Testis (tissue), 2 donors: ENCODE data around the gene ADCY9.

Source experiments
- POLR2A ChIP-seq: fragments of 450-650 bp; IDR thresholded peaks from one replicate; pipeline ENCODE4 v1.6.1; 2017; ENCODE audit warnings: antibody characterized with exemption, mild to moderate bottlenecking, moderate library complexity
- TF ChIP-seq, protein P1 (sequence below), 3 experiments: fragments of 450-650 bp in 2 of 3; fragments of 200-600 bp in 1 of 3; sonication (generic) in 1 of 3; IDR thresholded peaks; one replicate each; pipeline ENCODE4 v1.5.1; 2016 to 2019; ENCODE audit warnings: antibody characterized with exemption in 3 of 3, mild to moderate bottlenecking in 2 of 3, moderate library complexity in 1 of 3

GRCh38 chr16:4160658-4161430, 44.6 kb upstream of the ADCY9 start:
- TF ChIP-seq, protein P1, sequence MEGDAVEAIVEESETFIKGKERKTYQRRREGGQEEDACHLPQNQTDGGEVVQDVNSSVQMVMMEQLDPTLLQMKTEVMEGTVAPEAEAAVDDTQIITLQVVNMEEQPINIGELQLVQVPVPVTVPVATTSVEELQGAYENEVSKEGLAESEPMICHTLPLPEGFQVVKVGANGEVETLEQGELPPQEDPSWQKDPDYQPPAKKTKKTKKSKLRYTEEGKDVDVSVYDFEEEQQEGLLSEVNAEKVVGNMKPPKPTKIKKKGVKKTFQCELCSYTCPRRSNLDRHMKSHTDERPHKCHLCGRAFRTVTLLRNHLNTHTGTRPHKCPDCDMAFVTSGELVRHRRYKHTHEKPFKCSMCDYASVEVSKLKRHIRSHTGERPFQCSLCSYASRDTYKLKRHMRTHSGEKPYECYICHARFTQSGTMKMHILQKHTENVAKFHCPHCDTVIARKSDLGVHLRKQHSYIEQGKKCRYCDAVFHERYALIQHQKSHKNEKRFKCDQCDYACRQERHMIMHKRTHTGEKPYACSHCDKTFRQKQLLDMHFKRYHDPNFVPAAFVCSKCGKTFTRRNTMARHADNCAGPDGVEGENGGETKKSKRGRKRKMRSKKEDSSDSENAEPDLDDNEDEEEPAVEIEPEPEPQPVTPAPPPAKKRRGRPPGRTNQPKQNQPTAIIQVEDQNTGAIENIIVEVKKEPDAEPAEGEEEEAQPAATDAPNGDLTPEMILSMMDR (IDR thresholded peaks at IDR 0.05), result no peak
- no peak for TF ChIP-seq POLR2A
